Astrocyte (in vitro differentiated cells and primary cell): ENCODE results near the gene XCR1.

ENCODE experiments used
- CTCF ChIP-seq: IDR thresholded peaks from 2 replicates; pipeline ENCODE4 v1.5.1; 2011; ENCODE audit warnings: low read depth, mild to moderate bottlenecking, inconsistent platforms, low read length, moderate library complexity; ENCODE audit not compliant: insufficient read depth
- EZH2 ChIP-seq: IDR thresholded peaks from 2 replicates; pipeline ENCODE4 v1.6.1; 2012; ENCODE audit warnings: mild to moderate bottlenecking, low read length, inconsistent platforms; ENCODE audit not compliant: insufficient read depth

DNA sequence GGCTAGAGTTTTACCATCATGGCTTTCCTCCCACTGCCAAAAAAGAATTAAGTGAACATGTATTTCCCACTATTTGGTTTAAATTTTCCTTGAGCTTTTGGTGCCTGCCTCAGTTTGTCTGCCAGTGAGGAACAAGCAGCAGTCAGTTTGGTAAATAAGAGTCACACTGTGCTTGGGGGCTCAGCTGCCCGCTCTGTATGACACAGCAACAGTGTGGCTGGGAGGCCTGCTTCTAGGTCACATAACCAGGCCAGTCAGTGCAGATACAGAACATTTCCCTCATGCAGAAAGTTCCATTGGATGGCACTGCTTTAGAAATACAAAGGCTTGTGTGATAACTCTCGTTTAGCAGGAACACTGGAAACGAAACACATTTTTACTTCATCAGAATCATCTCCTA, 57.3 kb downstream of the XCR1 start:
- TF ChIP-seq CTCF (no peak), EZH2 (no peak)
